Cortex of kidney (tissue), 1 donor: Measurements from ENCODE around the gene WDTC1.

Source experiments
- DNase-seq: peaks from one replicate; lab custom pipeline; 2025; lab: John Stamatoyannopoulos, UW

The WDTC1 gene

GRCh38 chr1:27335506-27336422, 101.3 kb downstream of the WDTC1 start:
- DNase-seq: no peak

GRCh38 chr1:27336756-27337155, 102.3 kb downstream of the WDTC1 start:
- no peak for DNase-seq

- no peak for DNase-seq
Observed at GRCh38 chr1:27338751-27339150, 104.3 kb downstream of the WDTC1 start.

DNA sequence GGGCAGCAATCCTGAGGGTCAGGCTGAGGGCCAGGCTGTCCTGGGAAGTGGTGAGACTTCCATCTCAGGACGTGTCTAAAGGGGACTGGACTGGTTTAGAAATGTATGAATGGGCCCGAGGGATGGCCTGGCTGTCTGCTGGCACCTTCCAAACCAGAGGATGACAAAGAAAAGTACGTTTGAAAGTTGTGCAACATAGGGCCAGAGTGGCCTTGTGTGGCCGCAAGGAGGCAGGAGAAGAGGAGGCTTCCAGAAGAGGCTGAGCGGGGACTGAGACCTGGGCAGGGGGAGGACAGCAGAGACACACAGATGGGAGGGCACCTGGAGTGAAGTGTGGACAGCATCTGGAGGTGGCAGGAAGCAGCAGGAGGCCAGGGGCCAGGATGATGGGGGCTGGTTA, 104.8 kb downstream of the WDTC1 start:
- no peak for DNase-seq

DNA sequence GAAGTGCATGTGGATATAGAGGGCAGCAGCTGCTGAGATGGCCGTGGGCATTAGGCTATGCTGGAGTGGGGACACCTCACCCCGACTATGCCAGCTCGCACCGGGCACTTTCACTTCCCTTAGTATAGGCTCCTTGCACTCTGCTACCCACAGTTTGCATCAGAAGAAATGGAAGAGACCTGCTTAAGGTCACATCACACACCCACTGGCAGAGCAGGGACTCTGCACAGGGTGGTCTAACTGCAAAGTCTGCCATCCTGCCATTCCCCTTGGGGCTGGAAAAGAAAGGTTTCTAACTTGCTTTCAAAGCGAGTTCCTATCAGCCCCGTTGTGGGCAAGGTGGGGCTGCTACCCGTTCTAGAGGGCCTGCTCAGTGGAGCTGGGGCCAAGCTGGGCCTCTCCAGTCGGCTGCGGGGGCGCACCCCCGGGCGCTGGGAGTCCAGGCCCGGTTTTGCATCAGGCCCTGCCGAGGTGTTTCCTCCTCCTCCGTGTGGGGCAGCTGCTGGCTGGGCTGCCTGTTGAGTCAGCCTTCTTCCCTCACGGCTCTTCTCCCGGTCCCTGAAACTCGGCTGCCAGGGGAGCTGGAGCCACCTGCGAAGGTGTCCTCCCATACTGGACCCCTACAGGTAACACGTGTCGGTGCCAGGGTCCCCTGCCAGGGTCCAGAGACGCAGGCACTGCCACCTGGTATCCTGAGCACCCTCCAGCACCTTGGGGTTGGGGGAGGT, 107.3 kb downstream of the WDTC1 start, which contains the start of gene SYTL1:
Gene SYTL1, plus strand, starts transcription at position 498 of the 728 bp plus-strand sequence. CDS start 3,313 bp downstream, outside the sequence.
- no peak for DNase-seq

GRCh38 chr1:27342391-27342777, 108.0 kb downstream of the WDTC1 start:
- DNase-seq: no peak

GRCh38 chr1:27342778-27343638, 108.6 kb downstream of the WDTC1 start:
- DNase-seq: no peak

GRCh38 chr1:27343639-27344025, 109.2 kb downstream of the WDTC1 start:
- DNase-seq: no peak

DNA sequence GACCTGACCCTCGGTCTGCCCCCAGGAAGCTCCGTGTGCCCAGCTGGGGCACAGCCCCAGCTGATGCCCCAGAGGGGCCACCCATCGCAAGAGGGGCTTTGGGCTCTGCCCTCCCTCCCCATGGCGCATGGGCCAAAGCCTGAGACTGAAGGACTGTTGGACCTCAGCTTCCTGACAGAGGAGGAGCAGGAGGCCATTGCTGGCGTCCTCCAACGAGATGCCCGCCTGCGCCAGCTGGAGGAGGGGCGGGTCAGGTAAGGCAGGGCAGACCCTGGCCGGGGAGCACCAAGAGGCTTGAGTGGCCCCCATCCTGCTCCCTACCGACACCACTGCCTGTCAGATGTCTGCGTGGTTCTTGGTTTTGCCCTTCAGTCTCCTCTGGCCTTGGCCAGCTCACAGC, 110.8 kb downstream of the WDTC1 start:
- DNase-seq: no peak

GRCh38 chr1:27346357-27346756, 111.9 kb downstream of the WDTC1 start:
- DNase-seq: no peak

GRCh38 chr1:27346991-27347624, 112.7 kb downstream of the WDTC1 start:
- no peak for DNase-seq

DNA sequence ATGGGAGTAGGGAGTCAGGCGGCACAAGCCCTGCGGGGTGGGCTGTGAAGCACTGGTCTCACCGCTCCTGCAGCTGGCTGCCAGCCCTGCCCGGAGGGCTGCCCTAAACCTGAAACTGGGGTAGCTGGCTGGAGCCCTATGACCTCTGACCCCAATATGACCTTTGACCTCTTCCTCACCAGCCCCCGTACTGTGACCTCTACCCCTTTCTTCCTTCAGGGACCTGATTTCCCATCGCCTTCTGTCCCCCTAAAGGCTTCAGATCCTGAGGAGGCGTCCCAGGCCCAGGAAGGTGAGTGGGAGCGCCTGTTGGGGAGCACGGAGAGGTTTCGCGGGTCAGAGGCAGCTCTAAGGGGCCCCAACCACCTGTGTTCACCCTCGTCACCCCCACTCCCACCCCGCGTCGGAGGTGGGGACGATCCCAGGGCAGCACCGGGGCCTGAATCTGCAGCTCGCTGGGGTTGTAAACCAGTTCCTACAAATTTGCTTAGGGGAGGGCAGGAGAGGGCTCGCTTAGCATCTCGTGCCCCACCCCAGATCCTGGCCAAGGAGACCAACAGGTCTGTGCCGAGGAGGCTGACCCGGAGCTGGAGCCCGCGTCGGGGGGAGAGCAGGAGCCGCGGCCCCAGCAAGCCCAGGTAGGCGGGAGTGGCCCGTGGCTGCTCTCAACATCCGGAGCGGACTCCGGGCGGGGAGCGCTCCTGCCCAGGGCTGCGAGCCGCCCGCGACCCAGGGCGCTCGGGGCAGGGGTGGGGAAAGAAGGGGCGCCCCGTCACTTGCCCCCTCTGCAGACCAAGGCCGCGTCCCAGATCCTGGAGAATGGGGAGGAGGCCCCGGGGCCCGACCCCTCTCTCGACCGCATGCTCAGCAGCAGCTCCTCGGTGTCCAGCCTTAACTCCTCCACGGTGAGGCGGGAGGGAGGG, 114.7 kb downstream of the WDTC1 start:
- DNase-seq: no peak

DNA sequence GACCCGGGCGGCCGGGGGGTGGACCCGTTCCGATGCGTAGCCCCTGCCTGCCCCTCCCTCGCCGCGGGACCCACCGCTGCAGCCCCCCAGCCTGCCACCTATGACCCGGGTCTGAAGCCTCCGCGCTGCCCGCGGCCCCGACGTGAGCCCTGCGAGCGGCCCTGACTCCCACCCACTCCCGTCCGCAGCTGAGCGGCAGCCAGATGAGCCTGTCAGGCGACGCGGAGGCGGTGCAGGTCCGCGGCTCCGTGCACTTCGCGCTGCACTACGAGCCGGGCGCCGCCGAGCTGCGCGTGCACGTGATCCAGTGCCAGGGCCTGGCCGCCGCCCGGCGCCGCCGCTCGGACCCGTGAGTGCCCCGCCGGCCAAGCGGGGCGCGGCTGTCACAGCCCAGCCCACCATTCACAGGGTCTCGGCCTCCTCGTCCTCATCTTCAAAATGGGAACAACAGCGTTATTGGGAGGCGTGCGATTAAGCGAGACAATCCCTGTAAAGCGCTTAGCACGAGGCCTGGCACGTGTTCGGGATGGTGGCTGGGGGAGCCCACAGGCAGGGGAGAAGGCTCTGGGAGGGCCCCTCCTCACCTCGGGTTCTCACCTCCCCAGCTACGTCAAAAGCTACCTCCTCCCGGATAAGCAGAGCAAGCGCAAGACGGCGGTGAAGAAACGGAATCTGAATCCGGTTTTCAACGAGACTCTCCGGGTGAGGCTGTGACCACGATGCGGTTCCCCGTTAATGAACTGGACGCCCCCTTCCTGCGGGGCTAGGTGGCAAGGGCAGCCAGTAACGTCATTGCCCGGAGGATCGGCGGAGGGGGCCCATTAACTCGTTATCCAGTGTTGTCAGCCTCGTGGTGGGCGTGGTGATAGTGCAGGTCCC, 115.6 kb downstream of the WDTC1 start:
- DNase-seq: no peak

DNA sequence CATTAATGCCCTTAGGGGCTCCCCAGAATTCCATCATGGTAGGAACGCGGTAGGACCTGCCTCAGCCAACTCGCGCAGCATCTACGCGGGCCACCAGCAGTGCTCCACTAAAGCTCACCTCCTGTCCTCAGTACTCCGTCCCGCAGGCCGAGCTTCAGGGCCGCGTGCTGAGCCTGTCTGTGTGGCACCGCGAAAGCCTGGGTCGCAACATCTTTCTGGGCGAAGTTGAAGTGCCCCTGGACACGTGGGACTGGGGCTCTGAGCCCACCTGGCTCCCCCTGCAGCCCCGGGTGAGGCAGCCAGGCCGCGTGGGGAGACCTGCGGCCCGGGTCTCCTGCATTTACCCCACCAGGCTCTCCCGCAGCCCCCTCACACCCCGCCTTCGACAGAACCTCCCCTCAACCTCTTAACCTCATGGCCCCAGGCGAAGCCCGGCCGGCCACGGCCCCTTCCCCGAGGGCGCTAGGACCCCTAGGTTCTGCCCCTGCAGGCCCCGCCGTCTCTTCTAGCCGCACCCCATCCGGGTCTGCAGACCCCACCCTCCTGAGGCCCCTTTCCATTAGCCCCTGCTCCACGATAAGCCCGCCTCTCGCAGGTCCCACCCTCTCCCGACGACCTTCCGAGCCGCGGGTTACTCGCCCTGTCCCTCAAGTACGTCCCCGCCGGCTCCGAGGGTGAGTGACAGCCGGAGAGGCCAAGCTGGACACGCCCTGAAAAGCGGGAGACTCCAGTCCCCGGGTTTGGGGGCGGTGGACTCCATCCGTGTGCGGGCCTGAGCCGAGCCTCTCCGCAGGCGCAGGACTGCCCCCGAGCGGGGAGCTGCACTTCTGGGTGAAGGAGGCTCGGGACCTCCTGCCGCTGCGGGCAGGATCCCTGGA, 116.5 kb downstream of the WDTC1 start:
- DNase-seq: no peak

GRCh38 chr1:27351541-27352107, 117.2 kb downstream of the WDTC1 start:
- DNase-seq: no peak

- DNase-seq: no peak
Observed at GRCh38 chr1:27353166-27353565, 118.7 kb downstream of the WDTC1 start.

DNA sequence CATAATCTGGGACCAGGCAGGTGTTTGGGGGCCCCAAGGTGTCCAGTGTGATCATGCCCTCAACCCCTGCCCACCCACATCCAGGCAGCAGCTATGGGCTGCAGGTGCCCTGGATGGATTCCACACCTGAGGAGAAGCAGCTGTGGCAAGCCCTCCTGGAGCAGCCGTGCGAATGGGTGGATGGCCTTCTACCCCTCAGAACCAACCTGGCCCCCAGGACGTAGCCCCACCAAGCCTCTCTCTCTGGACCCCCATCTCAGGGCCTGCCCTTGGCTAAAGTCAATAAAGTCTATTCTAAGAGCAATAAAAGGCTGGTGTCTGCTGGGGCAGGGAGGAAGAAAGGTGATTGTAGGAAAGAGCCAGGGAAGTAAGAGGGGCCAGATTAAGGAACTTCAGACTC, 119.2 kb downstream of the WDTC1 start:
- DNase-seq: no peak

DNA sequence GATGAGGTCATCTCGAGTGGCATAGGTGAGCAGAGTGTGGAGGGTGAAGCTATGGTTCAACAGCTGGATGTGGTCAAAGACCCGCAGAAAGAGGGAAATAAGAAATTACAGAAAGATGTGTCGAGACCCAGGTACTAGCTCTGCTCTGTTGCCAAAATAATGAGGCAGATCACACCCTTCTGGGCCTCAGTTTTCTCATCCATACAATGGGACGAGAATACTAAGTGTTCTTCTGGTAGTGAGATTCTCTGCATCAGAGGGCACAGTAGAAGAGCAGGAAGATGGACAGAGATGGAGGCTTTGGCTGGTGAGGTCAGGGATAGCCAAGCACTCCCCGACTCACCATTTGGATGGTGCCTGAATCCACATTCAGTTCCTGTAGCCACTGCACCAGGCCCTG, 121.3 kb downstream of the WDTC1 start:
- no peak for DNase-seq
